Gastrocnemius medialis (tissue), 4 donors: ENCODE results near the gene ARHGEF26. TPM values are rescaled to one million over a fixed set of nuclear protein-coding genes. Genes with fewer than 3 reads are reported as not detected.

Source experiments
- ATAC-seq, 2 donors: fragments of 150-250 bp; one replicate each; pipeline ENCODE4 v1.9.1; 2016
- DNase-seq, 2 donors: peaks; one replicate each; pipeline ENCODE4 v3.0.0-alpha.2; 2019
- H3K27ac ChIP-seq, 4 donors: fragments of 200-600 bp; sonication (generic); 1 replicate in 1 of 4; 2 replicates in 3 of 4; pipeline ENCODE4 v1.5.1; 2016 to 2018; ENCODE audit warnings: mild to moderate bottlenecking in 2 of 4, moderate library complexity in 1 of 4
- H3K27me3 ChIP-seq, 3 donors: fragments of 200-600 bp; sonication (generic) in 2 of 3; 1 replicate in 1 of 3; 2 replicates in 2 of 3; pipeline versions ENCODE4 v1.5.1 to v1.6.0; 2016 to 2019; ENCODE audit warnings: mild to moderate bottlenecking in 1 of 3, moderate library complexity in 1 of 3
- H3K36me3 ChIP-seq, 2 donors: fragments of 200-600 bp; sonication (generic) in 1 of 2; one replicate each; pipeline ENCODE4 v1.5.1; 2017 to 2018
- H3K4me1 ChIP-seq, 2 donors: fragments of 200-600 bp; sonication (generic) in 1 of 2; one replicate each; pipeline ENCODE4 v1.5.1; 2016 to 2017; ENCODE audit warnings: mild to moderate bottlenecking in 2 of 2
- H3K4me3 ChIP-seq, 4 donors: fragments of 200-600 bp; sonication (generic) in 3 of 4; 1 replicate in 1 of 4; 2 replicates in 3 of 4; pipeline ENCODE4 v1.5.1; 2016 to 2019; ENCODE audit warnings: mild to moderate bottlenecking in 2 of 4
- H3K9me3 ChIP-seq, 3 donors: fragments of 200-600 bp; sonication (generic) in 2 of 3; 1 replicate in 1 of 3; 2 replicates in 2 of 3; pipeline ENCODE4 v1.5.1; 2016 to 2019
- POLR2A ChIP-seq, 2 donors: fragments of 450-650 bp; IDR thresholded peaks; one replicate each; pipeline ENCODE4 v1.6.1; 2017; ENCODE audit warnings: antibody characterized with exemption in 2 of 2, mild to moderate bottlenecking in 2 of 2, moderate library complexity in 2 of 2
- in situ Hi-C, 4 donors: fragments of 200-750 bp; cut with MboI; loops; one replicate each; pipeline versions ENCODE4 v1.15.0 to v1.8.0; 2017; ENCODE audit warnings: low sequenced_read_pairs in 4 of 4
- intact Hi-C: fragments of 100-400 bp; cut with DNase I; formaldehyde crosslinking; loops from one replicate; pipeline ENCODE4 v1.15.1; 2023; ENCODE audit warnings: low total_unique reads
- total RNA-seq, 4 donors: library from RNA; depleted of rRNA; stranded (reverse); fragments of >200 nt; gene quantifications; one replicate each; pipeline versions ENCODE4 v1.1.0 to v1.2.3, GENCODE V29; 2016
- TF ChIP-seq, protein P1 (sequence below), 5 experiments: fragments of 450-650 bp in 3 of 5; fragments of 200-600 bp in 2 of 5; sonication (generic) in 2 of 5; IDR thresholded peaks in 4 of 5; conservative IDR thresholded peaks in 1 of 5; 1 replicate in 4 of 5; 2 replicates in 1 of 5; pipeline ENCODE4 v1.5.1; 2016 to 2019; ENCODE audit warnings: antibody characterized with exemption in 5 of 5, mild to moderate bottlenecking in 3 of 5, moderate library complexity in 3 of 5

Gene ARHGEF26
- total RNA-seq, 4 donors from 2014 or later = 0.41 to 1.7 (median 1.2) TPM

DNA sequence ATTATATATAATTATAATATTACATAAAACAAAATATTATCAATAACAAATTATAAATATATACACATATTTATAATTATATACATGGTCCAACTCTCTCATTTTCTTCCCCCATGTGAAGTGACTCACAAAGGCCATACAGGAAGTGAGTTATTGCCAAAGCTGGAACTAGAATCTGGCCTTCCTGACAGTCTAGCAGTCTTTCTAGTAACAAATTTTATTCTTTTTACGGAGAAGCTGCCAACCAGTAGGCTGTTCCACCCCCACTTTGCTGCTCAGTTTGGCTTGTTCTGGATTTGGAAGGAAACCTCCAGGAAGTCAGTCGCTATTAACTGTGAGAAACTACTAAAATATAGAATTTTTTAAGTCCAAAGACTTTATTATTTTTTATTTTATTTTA is 123.5 kb downstream of the ARHGEF26 start:
- in situ Hi-C loops = no loop called here
- DNase-seq = no peak
- Histone ChIP-seq H3K4me3 (no peak overlapping the region), H3K27me3 (no peaks in the 10 kb centered on the region), H3K9me3 (no peaks in the 10 kb centered on the region), H3K36me3 (no peaks in the 10 kb centered on the region), H3K27ac (no peak overlapping the region), H3K4me1 (peaks cover 0 to 5% of the 10 kb centered on the region in 2 donors)
- no peak for TF ChIP-seq POLR2A (IDR thresholded peaks at IDR 0.05)
- TF ChIP-seq, protein P1, sequence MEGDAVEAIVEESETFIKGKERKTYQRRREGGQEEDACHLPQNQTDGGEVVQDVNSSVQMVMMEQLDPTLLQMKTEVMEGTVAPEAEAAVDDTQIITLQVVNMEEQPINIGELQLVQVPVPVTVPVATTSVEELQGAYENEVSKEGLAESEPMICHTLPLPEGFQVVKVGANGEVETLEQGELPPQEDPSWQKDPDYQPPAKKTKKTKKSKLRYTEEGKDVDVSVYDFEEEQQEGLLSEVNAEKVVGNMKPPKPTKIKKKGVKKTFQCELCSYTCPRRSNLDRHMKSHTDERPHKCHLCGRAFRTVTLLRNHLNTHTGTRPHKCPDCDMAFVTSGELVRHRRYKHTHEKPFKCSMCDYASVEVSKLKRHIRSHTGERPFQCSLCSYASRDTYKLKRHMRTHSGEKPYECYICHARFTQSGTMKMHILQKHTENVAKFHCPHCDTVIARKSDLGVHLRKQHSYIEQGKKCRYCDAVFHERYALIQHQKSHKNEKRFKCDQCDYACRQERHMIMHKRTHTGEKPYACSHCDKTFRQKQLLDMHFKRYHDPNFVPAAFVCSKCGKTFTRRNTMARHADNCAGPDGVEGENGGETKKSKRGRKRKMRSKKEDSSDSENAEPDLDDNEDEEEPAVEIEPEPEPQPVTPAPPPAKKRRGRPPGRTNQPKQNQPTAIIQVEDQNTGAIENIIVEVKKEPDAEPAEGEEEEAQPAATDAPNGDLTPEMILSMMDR (IDR thresholded peaks at IDR 0.05 in 4 of 5, conservative IDR thresholded peaks at IDR 0.05 in 1 of 5) = no peak
- no peak for ATAC-seq
- intact Hi-C loops = no loop called here

DNA sequence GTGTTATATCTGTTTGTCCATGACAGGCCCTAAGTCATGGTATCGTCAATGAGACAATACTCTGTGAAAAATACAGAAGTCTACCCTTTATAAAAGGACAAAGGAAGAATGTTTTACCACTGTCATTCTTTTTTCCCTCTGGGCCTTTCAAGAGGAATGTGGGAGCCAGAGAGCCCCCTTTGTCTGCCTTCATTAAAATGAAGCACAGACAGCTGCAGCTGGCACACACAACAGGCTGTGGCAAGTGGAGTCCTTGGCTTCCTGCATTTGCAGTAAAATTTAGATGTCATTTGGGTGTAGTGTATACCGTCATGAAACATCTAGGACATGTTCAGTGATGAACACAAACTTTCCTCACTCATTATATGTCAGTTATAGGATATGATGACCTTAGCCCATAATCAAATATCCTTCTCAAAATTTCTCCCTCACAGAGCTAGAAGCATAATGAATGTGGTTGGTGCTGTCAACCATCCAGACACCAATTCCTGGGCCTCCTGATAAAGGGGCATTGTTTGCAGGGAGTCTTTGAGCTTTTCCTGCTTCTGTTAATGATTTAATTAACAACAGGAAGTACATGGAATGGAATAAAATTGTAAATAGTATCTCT is 126.7 kb downstream of the ARHGEF26 start:
- H3K4me3 ChIP-seq = no peak overlapping the region
- H3K36me3 ChIP-seq = peaks cover 0 to 23% of the 10 kb centered on the region in 2 donors
- intact Hi-C loops = no loop called here
- ATAC-seq = no peak
- peaks cover 0 to 5% of the 10 kb centered on the region in 2 donors for H3K4me1 ChIP-seq
- H3K27me3 ChIP-seq = no peaks in the 10 kb centered on the region
- DNase-seq = no peak
- H3K9me3 ChIP-seq = no peaks in the 10 kb centered on the region
- TF ChIP-seq, protein P1 (IDR thresholded peaks at IDR 0.05 in 4 of 5, conservative IDR thresholded peaks at IDR 0.05 in 1 of 5) = no peak
- TF ChIP-seq POLR2A (IDR thresholded peaks at IDR 0.05) = no peak
- in situ Hi-C loops = no loop called here
- no peak overlapping the region for H3K27ac ChIP-seq

DNA sequence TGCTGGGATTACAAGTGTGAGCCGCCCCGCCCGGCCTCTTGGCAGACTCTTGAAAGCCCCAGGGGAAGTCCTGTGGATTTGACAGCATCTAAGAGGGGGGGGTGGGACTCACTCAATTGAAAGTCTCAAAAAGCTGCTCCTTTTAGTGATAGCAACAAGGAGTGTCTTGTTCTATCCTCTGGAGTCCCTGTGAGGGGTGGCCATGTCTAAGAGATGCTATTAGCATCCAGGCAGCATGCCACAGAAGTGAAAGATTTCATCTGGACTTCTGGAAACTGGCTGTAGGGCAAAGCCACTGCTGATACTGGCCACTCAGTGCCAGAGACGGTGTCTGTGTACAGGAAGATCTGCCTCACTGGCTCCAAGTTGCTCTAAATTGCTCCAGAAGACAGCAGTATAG is 129.1 kb downstream of the ARHGEF26 start:
- Histone ChIP-seq H3K4me1 (no peaks in the 10 kb centered on the region), H3K4me3 (no peak overlapping the region), H3K27ac (no peak overlapping the region), H3K27me3 (no peaks in the 10 kb centered on the region), H3K9me3 (no peaks in the 10 kb centered on the region), H3K36me3 (peaks cover 0 to 34% of the 10 kb centered on the region in 2 donors)
- in situ Hi-C loops (loop anchor here in 2 of 4 donors (10.0 to 25.0 kb wide), 2 partner anchors 155 to 1213 kb away; no protein-coding TSS in a partner anchor), intact Hi-C loops (loop anchor here (10.0 kb wide), 1 partner anchor 155 kb away; no protein-coding TSS in a partner anchor)
- DNase-seq (no peak), ATAC-seq (no peak)
- TF ChIP-seq, protein P1 (IDR thresholded peaks at IDR 0.05 in 4 of 5, conservative IDR thresholded peaks at IDR 0.05 in 1 of 5) = no peak
- TF ChIP-seq POLR2A (IDR thresholded peaks at IDR 0.05) = no peak

DNA sequence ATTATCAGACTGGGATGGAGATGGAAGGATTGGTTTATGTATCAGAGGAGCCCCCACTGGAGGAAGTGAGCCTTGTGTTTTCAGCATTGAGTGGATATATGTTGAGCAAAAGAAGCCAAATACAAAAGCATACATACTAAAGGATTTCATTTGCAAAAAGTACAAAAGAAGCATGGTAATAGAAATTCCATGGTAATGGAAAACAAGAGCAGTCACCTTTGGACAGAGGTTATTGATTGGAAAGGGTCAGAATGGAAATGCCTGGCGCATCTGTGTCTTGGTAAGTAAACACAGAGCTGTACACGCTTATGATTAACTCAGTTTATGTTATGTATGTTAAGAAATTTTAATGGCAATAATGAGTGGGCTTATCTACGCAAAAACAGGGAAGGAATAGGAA is 130.4 kb downstream of the ARHGEF26 start:
- no peaks in the 10 kb centered on the region for H3K9me3 ChIP-seq
- no peaks in the 10 kb centered on the region for H3K4me1 ChIP-seq
- H3K36me3 ChIP-seq = peaks cover 0 to 45% of the 10 kb centered on the region in 2 donors
- no peak overlapping the region for H3K4me3 ChIP-seq
- TF ChIP-seq, protein P1 (IDR thresholded peaks at IDR 0.05 in 4 of 5, conservative IDR thresholded peaks at IDR 0.05 in 1 of 5) = no peak
- no peak for TF ChIP-seq POLR2A (IDR thresholded peaks at IDR 0.05)
- intact Hi-C loops = loop anchor here (10.0 kb wide), 1 partner anchor 157 kb away; no protein-coding TSS in a partner anchor
- no peaks in the 10 kb centered on the region for H3K27me3 ChIP-seq
- no peak overlapping the region for H3K27ac ChIP-seq
- ATAC-seq = no peak
- no peak for DNase-seq
- in situ Hi-C loops = loop anchor here in 2 of 4 donors (10.0 to 25.0 kb wide), 2 partner anchors 157 to 1214 kb away; no protein-coding TSS in a partner anchor
